ENCODE measurements around the gene DISC1. TPM values are rescaled to one million over a fixed set of nuclear protein-coding genes. Genes with fewer than 3 reads are reported as not detected.

The DISC1 gene
- total RNA-seq, 1 experiment from 2014 or later: 1.8 TPM

- POLR2A ChIA-PET: no interaction called here
Observed at GRCh38 chr1:231723146-231723545, 96.6 kb downstream of the DISC1 start.

More at GRCh38 chr1:231723146-231723545, 96.6 kb downstream of the DISC1 start:
- no TSS peak for BruUV-seq (replicated peaks)
- ChIA-PET CTCF (no interaction called here), RAD21 (ENCODE audit: low non-redundant PET in 1 of 2, low total read pairs in 2 of 2, uncharacterized antibody in 2 of 2, unreplicated experiment in 2 of 2) (no interaction called here)
- Histone ChIP-seq H3K27me3 (ENCODE audit: insufficient read depth, low read length) (no peaks in the 10 kb centered on the region), H3K9ac (ENCODE audit: low read length) (no peak overlapping the region), H3K9me2 (ENCODE audit: insufficient read depth) (no peaks in the 10 kb centered on the region), H3K4me2 (ENCODE audit: low read length) (no peak overlapping the region), H3K36me3 (ENCODE audit: control insufficient read depth in 1 of 2, insufficient read depth in 2 of 2, low read length in 2 of 2) (no peaks in the 10 kb centered on the region), H2AFZ (ENCODE audit: low read depth, low read length, poor library complexity, severe bottlenecking) (no peak overlapping the region), H3K9me3 (ENCODE audit: control insufficient read depth in 1 of 2, insufficient read depth in 1 of 2, low read depth in 1 of 2, low read length in 2 of 2) (no peaks in the 10 kb centered on the region), H4K20me1 (ENCODE audit: insufficient read depth) (no peaks in the 10 kb centered on the region), H3K27ac (ENCODE audit: low read depth, low read length) (no peak overlapping the region), H3K4me3 (replicated peaks in 1 of 2; ENCODE audit: low read depth in 1 of 2, low read length in 2 of 2) (no peak overlapping the region), H3K4me1 (ENCODE audit: control insufficient read depth in 1 of 2, insufficient read depth in 2 of 2, low read length in 2 of 2) (no peaks in the 10 kb centered on the region), H3K79me2 (ENCODE audit: insufficient read depth, low read length) (no peaks in the 10 kb centered on the region)
- TF ChIP-seq ZNF274 (IDR thresholded peaks at IDR 0.05; ENCODE audit: low read depth, low read length) (no peak), EZH2 (IDR thresholded peaks at IDR 0.05) (no peak), SRF (IDR thresholded peaks at IDR 0.05; ENCODE audit: low read depth) (no peak), CBX3 (IDR thresholded peaks at IDR 0.05; ENCODE audit: low read depth) (no peak), ATF3 (IDR thresholded peaks at IDR 0.05) (no peak), CTCF (IDR thresholded peaks at IDR 0.05 in 2 of 3, conservative IDR thresholded peaks at IDR 0.05 in 1 of 3; ENCODE audit: borderline replicate concordance in 1 of 3, insufficient read depth in 1 of 3, low read depth in 2 of 3, low read length in 2 of 3) (no peak), JUND (IDR thresholded peaks at IDR 0.05) (no peak)
- intact Hi-C loops (cut with micrococcal nuclease): loop anchor here (10.0 kb wide), 1 partner anchor 902 kb away; no protein-coding TSS in a partner anchor
- ATAC-seq: no peak
- no peak for DNase-seq (ENCODE audit: low read depth, low spot score)
